Measurements from ENCODE around the gene GRB10.

- TF ChIP-seq POLR2A (IDR thresholded peaks at IDR 0.05; ENCODE audit: low read length) = no peak
- no peak for TF ChIP-seq GATA1 (IDR thresholded peaks at IDR 0.05; ENCODE audit: low read depth, low read length)
These were observed 131.3 kb downstream of the GRB10 start for GRCh38 chr7:50651271-50651989.

Measured in erythroblast (primary cell).